Measurements from ENCODE around the gene PRAMEF11.

DNA sequence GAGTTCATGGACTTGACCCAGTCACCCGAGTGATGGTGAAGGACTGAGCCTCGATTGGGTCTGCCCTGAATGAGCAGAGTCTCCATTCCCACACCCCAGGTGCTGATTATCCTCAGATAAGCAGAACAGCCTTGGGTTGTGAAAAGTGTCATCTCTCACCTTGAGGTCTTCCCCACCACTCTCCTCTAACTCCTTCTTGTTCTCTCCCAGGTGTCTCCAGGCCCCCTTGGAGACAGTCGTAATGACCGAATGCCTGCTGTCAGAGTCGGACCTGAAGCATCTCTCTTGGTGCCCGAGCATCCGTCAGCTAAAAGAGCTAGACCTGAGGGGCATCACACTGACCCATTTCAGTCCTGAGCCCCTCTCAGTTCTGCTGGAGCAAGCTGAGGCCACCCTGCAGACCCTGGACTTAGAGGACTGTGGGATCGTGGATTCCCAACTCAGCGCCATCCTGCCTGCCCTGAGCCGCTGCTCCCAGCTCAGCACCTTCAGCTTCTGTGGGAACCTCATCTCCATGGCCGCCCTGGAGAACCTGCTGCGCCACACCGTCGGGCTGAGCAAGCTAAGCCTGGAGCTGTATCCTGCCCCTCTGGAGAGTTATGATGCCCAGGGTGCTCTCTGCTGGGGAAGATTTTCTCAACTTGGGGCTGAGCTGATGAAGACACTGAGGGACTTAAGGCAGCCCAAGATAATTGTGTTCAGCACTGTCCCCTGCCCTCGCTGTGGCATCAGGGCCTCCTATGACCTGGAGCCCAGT is 54.2 kb downstream of the PRAMEF11 start:
- no peak for TF ChIP-seq CTCF (tag by site-specific recombination; IDR thresholded peaks at IDR 0.05)
- TF ChIP-seq ZBTB1 (tag by site-specific recombination; IDR thresholded peaks at IDR 0.05), result no peak
- no peak for TF ChIP-seq ZNF513 (tag by site-specific recombination; IDR thresholded peaks at IDR 0.05)
- TF ChIP-seq, protein P1, sequence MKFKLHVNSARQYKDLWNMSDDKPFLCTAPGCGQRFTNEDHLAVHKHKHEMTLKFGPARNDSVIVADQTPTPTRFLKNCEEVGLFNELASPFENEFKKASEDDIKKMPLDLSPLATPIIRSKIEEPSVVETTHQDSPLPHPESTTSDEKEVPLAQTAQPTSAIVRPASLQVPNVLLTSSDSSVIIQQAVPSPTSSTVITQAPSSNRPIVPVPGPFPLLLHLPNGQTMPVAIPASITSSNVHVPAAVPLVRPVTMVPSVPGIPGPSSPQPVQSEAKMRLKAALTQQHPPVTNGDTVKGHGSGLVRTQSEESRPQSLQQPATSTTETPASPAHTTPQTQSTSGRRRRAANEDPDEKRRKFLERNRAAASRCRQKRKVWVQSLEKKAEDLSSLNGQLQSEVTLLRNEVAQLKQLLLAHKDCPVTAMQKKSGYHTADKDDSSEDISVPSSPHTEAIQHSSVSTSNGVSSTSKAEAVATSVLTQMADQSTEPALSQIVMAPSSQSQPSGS (tag by site-specific recombination; IDR thresholded peaks at IDR 0.05; ENCODE audit: low read depth), result no peak
- no peak for TF ChIP-seq ZNF26 (tag by site-specific recombination; IDR thresholded peaks at IDR 0.05)
- TF ChIP-seq ZFP41 (tag by site-specific recombination; IDR thresholded peaks at IDR 0.05; ENCODE audit: borderline replicate concordance), result no peak
- TF ChIP-seq ZNF324 (tag by site-specific recombination; IDR thresholded peaks at IDR 0.05), result no peak
- no peak for TF ChIP-seq BCL11B (tag by site-specific recombination; IDR thresholded peaks at IDR 0.05; ENCODE audit: low read depth)
